KMS-11 (cell line): ENCODE data around the gene CALM3.

Source experiments
- H2AFZ ChIP-seq: fragments of 200-600 bp; sonication (generic); 2 replicates; pipeline ENCODE4 v1.6.1; 2016; ENCODE audit warnings: antibody characterized with exemption, mixed run types, low read depth
- H3K27ac ChIP-seq: fragments of 200-600 bp; sonication (generic); 2 replicates; pipeline ENCODE4 v1.6.1; 2016; ENCODE audit warnings: mild to moderate bottlenecking, mixed run types
- H3K27me3 ChIP-seq: fragments of 200-600 bp; sonication (generic); 2 replicates; pipeline ENCODE4 v1.6.1; 2017; ENCODE audit warnings: mild to moderate bottlenecking, low read depth, mixed run types, moderate library complexity; ENCODE audit not compliant: insufficient read depth
- H3K36me3 ChIP-seq: fragments of 200-600 bp; sonication (generic); 2 replicates; pipeline ENCODE4 v1.6.1; 2017; ENCODE audit warnings: mild to moderate bottlenecking, mixed run types; ENCODE audit not compliant: insufficient read depth
- H3K4me1 ChIP-seq: fragments of 200-600 bp; sonication (generic); 2 replicates; pipeline ENCODE4 v1.6.1; 2016; ENCODE audit warnings: mild to moderate bottlenecking, low read depth, mixed run types; ENCODE audit not compliant: poor library complexity, severe bottlenecking
- H3K4me2 ChIP-seq: fragments of 200-600 bp; sonication (generic); 2 replicates; pipeline ENCODE4 v1.7.0; 2016; ENCODE audit warnings: mild to moderate bottlenecking, mixed run types
- H3K4me3 ChIP-seq: fragments of 200-600 bp; sonication (generic); IDR thresholded peaks from 2 replicates; pipeline ENCODE4 v1.6.1; 2017; ENCODE audit warnings: low read depth, low read length, mixed read lengths; ENCODE audit not compliant: insufficient read depth
- H3K79me2 ChIP-seq: fragments of 200-600 bp; sonication (generic); 2 replicates; pipeline ENCODE4 v1.6.1; 2016; ENCODE audit warnings: low read depth, mixed run types; ENCODE audit not compliant: insufficient read depth
- H3K9ac ChIP-seq: fragments of 200-600 bp; sonication (generic); 2 replicates; pipeline ENCODE4 v1.6.1; 2016; ENCODE audit warnings: mild to moderate bottlenecking, mixed run types
- H4K20me1 ChIP-seq: fragments of 200-600 bp; sonication (generic); 2 replicates; pipeline ENCODE4 v1.6.1; 2016; ENCODE audit warnings: mild to moderate bottlenecking, mixed run types; ENCODE audit not compliant: insufficient read depth
- CTCF ChIP-seq: fragments of 200-600 bp; sonication (generic); conservative IDR thresholded peaks from 2 replicates; pipeline ENCODE4 v1.6.1; 2017; ENCODE audit warnings: low read depth, mild to moderate bottlenecking, antibody characterized with exemption, low read length, moderate library complexity, mixed read lengths

The CALM3 gene

GRCh38 chr19:46606019-46606418 lies 4.9 kb downstream of the CALM3 start:
- no peak overlapping the region for H3K4me3 ChIP-seq
- H3K79me2 ChIP-seq: peaks cover 32% of the 10 kb centered on the region; the same call in 1 of the 2 replicates
- H4K20me1 ChIP-seq: peaks cover 4% of the 10 kb centered on the region; the same call in 1 of the 2 replicates
- H3K36me3 ChIP-seq: no peaks in the 10 kb centered on the region; the same call in 1 of the 2 replicates
- no peak overlapping the region for H3K4me2 ChIP-seq
- peaks cover 28% of the 10 kb centered on the region for H3K4me1 ChIP-seq
- peaks cover 5% of the 10 kb centered on the region; the same call in 1 of the 2 replicates for H3K27me3 ChIP-seq
- no peak overlapping the region for H3K27ac ChIP-seq
- H2AFZ ChIP-seq: no peak overlapping the region
- no peak overlapping the region for H3K9ac ChIP-seq
- TF ChIP-seq CTCF: no peak

- Histone ChIP-seq H3K27me3 (peaks cover 11% of the 10 kb centered on the region; the same call in 1 of the 2 replicates), H3K9ac (no peak overlapping the region), H3K36me3 (no peaks in the 10 kb centered on the region; the same call in 1 of the 2 replicates), H4K20me1 (peaks cover 4% of the 10 kb centered on the region; the same call in 1 of the 2 replicates), H3K79me2 (peaks cover 26% of the 10 kb centered on the region; the same call in 1 of the 2 replicates), H2AFZ (no peak overlapping the region), H3K4me3 (no peak overlapping the region), H3K4me1 (peaks cover 37% of the 10 kb centered on the region), H3K4me2 (no peak overlapping the region), H3K27ac (no peak overlapping the region)
- TF ChIP-seq CTCF: no peak
Measured at GRCh38 chr19:46606681-46607447, 5.7 kb downstream of the CALM3 start.

GRCh38 chr19:46607448-46607841 lies 6.3 kb downstream of the CALM3 start:
- H3K36me3 ChIP-seq: no peaks in the 10 kb centered on the region; the same call in 1 of the 2 replicates
- peaks cover 4% of the 10 kb centered on the region; the same call in 1 of the 2 replicates for H4K20me1 ChIP-seq
- H3K27ac ChIP-seq: no peak overlapping the region
- peaks cover 40% of the 10 kb centered on the region for H3K4me1 ChIP-seq
- H2AFZ ChIP-seq: no peak overlapping the region
- no peak overlapping the region for H3K4me2 ChIP-seq
- no peak for TF ChIP-seq CTCF
- H3K79me2 ChIP-seq: peaks cover 20% of the 10 kb centered on the region; the same call in 1 of the 2 replicates
- no peak overlapping the region for H3K9ac ChIP-seq
- H3K27me3 ChIP-seq: peaks cover 16% of the 10 kb centered on the region; the same call in 1 of the 2 replicates
- no peak overlapping the region for H3K4me3 ChIP-seq

- H2AFZ ChIP-seq: no peak overlapping the region
- H3K27ac ChIP-seq: no peak overlapping the region
- H3K4me3 ChIP-seq: no peak overlapping the region
- H3K9ac ChIP-seq: no peak overlapping the region
- peaks cover 35% of the 10 kb centered on the region for H3K4me1 ChIP-seq
- no peaks in the 10 kb centered on the region; the same call in 1 of the 2 replicates for H3K36me3 ChIP-seq
- peaks cover 4% of the 10 kb centered on the region; the same call in 1 of the 2 replicates for H4K20me1 ChIP-seq
- H3K27me3 ChIP-seq: peaks cover 21% of the 10 kb centered on the region; the same call in 1 of the 2 replicates
- H3K79me2 ChIP-seq: peaks cover 16% of the 10 kb centered on the region; the same call in 1 of the 2 replicates
- no peak overlapping the region for H3K4me2 ChIP-seq
- TF ChIP-seq CTCF: no peak
Measured at GRCh38 chr19:46608178-46608577, 7.0 kb downstream of the CALM3 start.
